Transverse colon (tissue), 3 donors: ENCODE measurements around the gene PHRF1.

Experiments used
- POLR2A ChIP-seq: fragments of 450-650 bp; IDR thresholded peaks from one replicate; pipeline ENCODE4 v1.6.1; 2016; ENCODE audit warnings: antibody characterized with exemption, mild to moderate bottlenecking, moderate library complexity
- TF ChIP-seq, protein P1 (sequence below), 5 experiments: fragments of 200-600 bp in 3 of 5; fragments of 450-650 bp in 2 of 5; sonication (generic) in 3 of 5; IDR thresholded peaks; 1 replicate in 2 of 5; 2 replicates in 3 of 5; pipeline ENCODE4 v1.5.1; 2016 to 2017; ENCODE audit warnings: antibody characterized with exemption in 5 of 5, inconsistent platforms in 3 of 5, mild to moderate bottlenecking in 2 of 5, moderate library complexity in 1 of 5

DNA sequence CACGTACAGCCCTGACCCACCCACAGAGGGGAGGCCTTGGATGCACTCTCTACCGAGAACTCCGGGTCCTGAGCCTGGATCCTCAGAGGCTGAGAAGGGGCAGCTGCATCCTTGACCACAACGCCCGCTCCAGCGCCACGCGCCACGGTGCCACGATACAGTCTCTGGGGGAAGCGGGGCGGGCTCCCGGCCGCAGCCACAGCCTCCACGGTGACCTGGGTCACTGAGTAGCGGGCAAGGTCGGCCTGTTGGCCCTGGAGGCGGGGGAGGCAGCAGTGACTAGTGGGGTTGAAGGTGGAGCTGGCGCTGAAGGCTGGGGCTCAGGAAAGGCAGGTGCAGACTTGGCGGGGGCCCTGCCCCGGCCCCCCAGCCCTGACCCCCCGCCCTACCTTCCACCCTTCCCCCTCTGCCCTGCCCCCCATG lies 43.4 kb downstream of the PHRF1 start:
- no peak for TF ChIP-seq POLR2A
- TF ChIP-seq, protein P1, sequence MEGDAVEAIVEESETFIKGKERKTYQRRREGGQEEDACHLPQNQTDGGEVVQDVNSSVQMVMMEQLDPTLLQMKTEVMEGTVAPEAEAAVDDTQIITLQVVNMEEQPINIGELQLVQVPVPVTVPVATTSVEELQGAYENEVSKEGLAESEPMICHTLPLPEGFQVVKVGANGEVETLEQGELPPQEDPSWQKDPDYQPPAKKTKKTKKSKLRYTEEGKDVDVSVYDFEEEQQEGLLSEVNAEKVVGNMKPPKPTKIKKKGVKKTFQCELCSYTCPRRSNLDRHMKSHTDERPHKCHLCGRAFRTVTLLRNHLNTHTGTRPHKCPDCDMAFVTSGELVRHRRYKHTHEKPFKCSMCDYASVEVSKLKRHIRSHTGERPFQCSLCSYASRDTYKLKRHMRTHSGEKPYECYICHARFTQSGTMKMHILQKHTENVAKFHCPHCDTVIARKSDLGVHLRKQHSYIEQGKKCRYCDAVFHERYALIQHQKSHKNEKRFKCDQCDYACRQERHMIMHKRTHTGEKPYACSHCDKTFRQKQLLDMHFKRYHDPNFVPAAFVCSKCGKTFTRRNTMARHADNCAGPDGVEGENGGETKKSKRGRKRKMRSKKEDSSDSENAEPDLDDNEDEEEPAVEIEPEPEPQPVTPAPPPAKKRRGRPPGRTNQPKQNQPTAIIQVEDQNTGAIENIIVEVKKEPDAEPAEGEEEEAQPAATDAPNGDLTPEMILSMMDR (IDR thresholded peaks at IDR 0.05) = no peak
